Activated naive CD8-positive, alpha-beta T cell treated with anti-CD3 and anti-CD28 coated beads, Interleukin-2, amount 10 ng/mL, durations not matched to agents 7 days and 5 days (primary cell): ENCODE results near the gene SLC31A1. TPM values are rescaled to one million over a fixed set of nuclear protein-coding genes. Genes with fewer than 3 reads are reported as not detected.

Experiments
- ATAC-seq: fragments of 150-1000 bp; cut with Tn5 transposase; one replicate; pipeline ENCODE4 v1.10.0; 2021; ENCODE audit warnings: low read depth, moderate library complexity
- POLR2A ChIA-PET: fragments of 350-600 bp; sonication (Branson Sonifier 250); formaldehyde crosslinking; loops from one replicate; lab custom pipeline; 2021; ENCODE audit warnings: antibody characterized with exemption; lab: Charles Lee
- DNase-seq: peaks from one replicate; pipeline ENCODE4 v3.0.0; 2021
- H3K27ac Mint-ChIP-seq: one replicate; pipeline ENCODE4 v1.8.0; 2022; ENCODE audit warnings: mild to moderate bottlenecking, mixed read lengths
- H3K27me3 Mint-ChIP-seq: one replicate; pipeline ENCODE4 v1.8.0; 2022; ENCODE audit warnings: mild to moderate bottlenecking, moderate library complexity, mixed read lengths
- H3K36me3 Mint-ChIP-seq: one replicate; pipeline ENCODE4 v1.8.0; 2021; ENCODE audit warnings: mild to moderate bottlenecking, mixed read lengths
- H3K4me1 Mint-ChIP-seq: one replicate; pipeline ENCODE4 v1.8.0; 2021; ENCODE audit warnings: mixed read lengths
- H3K4me3 Mint-ChIP-seq: one replicate; pipeline ENCODE4 v1.8.0; 2022; ENCODE audit warnings: mild to moderate bottlenecking, moderate library complexity, mixed read lengths
- H3K9me3 Mint-ChIP-seq: one replicate; pipeline ENCODE4 v1.8.0; 2021; ENCODE audit warnings: mixed read lengths
- total RNA-seq, 2 experiments: library from RNA; stranded (reverse); gene quantifications; one replicate each; pipeline ENCODE4 v1.2.3, GENCODE V29; 2021

SLC31A1 gene
- total RNA-seq, 2 experiments from 2014 or later, result 8.8 to 9.3 TPM

- Mint-ChIP-seq H3K27ac (no peak overlapping the region), H3K9me3 (peaks cover 1% of the 10 kb centered on the region), H3K27me3 (no peaks in the 10 kb centered on the region), H3K36me3 (peaks cover 14% of the 10 kb centered on the region), H3K4me1 (peaks cover 5% of the 10 kb centered on the region), H3K4me3 (no peak overlapping the region)
- ATAC-seq (no peak), DNase-seq (no peak)
- POLR2A ChIA-PET, result no interaction called here
These were observed 34.1 kb downstream of the SLC31A1 start for GRCh38 chr9:113255438-113255837.

GRCh38 chr9:113257863-113258262 lies 36.5 kb downstream of the SLC31A1 start:
- Mint-ChIP-seq H3K36me3 (peaks cover 15% of the 10 kb centered on the region), H3K4me1 (peaks cover 5% of the 10 kb centered on the region), H3K4me3 (no peak overlapping the region), H3K27me3 (no peaks in the 10 kb centered on the region), H3K9me3 (no peaks in the 10 kb centered on the region), H3K27ac (no peak overlapping the region)
- POLR2A ChIA-PET, result no interaction called here
- no peak for ATAC-seq
- DNase-seq, result no peak

- POLR2A ChIA-PET, result no interaction called here
- Mint-ChIP-seq H3K4me3 (no peak overlapping the region), H3K27me3 (no peaks in the 10 kb centered on the region)
These were observed 36.9 kb downstream of the SLC31A1 start for GRCh38 chr9:113258282-113258681.

GRCh38 chr9:113261917-113262671 lies 40.8 kb downstream of the SLC31A1 start:
- H3K27ac Mint-ChIP-seq, result no peak overlapping the region
- peaks cover 23% of the 10 kb centered on the region for H3K36me3 Mint-ChIP-seq
- H3K27me3 Mint-ChIP-seq, result no peaks in the 10 kb centered on the region
- no peak for ATAC-seq
- DNase-seq, result no peak
- no peak overlapping the region for H3K4me3 Mint-ChIP-seq
- H3K9me3 Mint-ChIP-seq, result no peaks in the 10 kb centered on the region
- peaks cover 3% of the 10 kb centered on the region for H3K4me1 Mint-ChIP-seq
- POLR2A ChIA-PET, result no interaction called here

More at GRCh38 chr9:113258282-113258681, 36.9 kb downstream of the SLC31A1 start:
- ATAC-seq, result no peak
- Mint-ChIP-seq H3K9me3 (no peaks in the 10 kb centered on the region), H3K27ac (no peak overlapping the region), H3K4me1 (peaks cover 3% of the 10 kb centered on the region), H3K36me3 (peaks cover 15% of the 10 kb centered on the region)
- DNase-seq, result no peak

- DNase-seq (no peak), ATAC-seq (no peak)
- H3K9me3 Mint-ChIP-seq, result no peaks in the 10 kb centered on the region
- H3K27me3 Mint-ChIP-seq, result no peaks in the 10 kb centered on the region
- no peak overlapping the region for H3K27ac Mint-ChIP-seq
- POLR2A ChIA-PET, result no interaction called here
- H3K4me1 Mint-ChIP-seq, result peaks cover 5% of the 10 kb centered on the region
- H3K4me3 Mint-ChIP-seq, result no peak overlapping the region
- peaks cover 19% of the 10 kb centered on the region for H3K36me3 Mint-ChIP-seq
These were observed 44.8 kb downstream of the SLC31A1 start for GRCh38 chr9:113266174-113266573.

- DNase-seq (no peak), ATAC-seq (no peak)
- peaks cover 18% of the 10 kb centered on the region for H3K36me3 Mint-ChIP-seq
- H3K27ac Mint-ChIP-seq, result no peak overlapping the region
- POLR2A ChIA-PET, result no interaction called here
- H3K4me3 Mint-ChIP-seq, result no peak overlapping the region
- no peaks in the 10 kb centered on the region for H3K9me3 Mint-ChIP-seq
- no peaks in the 10 kb centered on the region for H3K27me3 Mint-ChIP-seq
- peaks cover 5% of the 10 kb centered on the region for H3K4me1 Mint-ChIP-seq
These were observed 46.7 kb downstream of the SLC31A1 start for GRCh38 chr9:113267911-113268566.

GRCh38 chr9:113269355-113269754 lies 48.0 kb downstream of the SLC31A1 start:
- Mint-ChIP-seq H3K27ac (no peak overlapping the region), H3K27me3 (no peaks in the 10 kb centered on the region), H3K36me3 (peaks cover 18% of the 10 kb centered on the region), H3K4me3 (no peak overlapping the region), H3K9me3 (no peaks in the 10 kb centered on the region), H3K4me1 (peaks cover 10% of the 10 kb centered on the region)
- POLR2A ChIA-PET, result interaction anchor here (0.8 kb wide), 1 partner anchor 48 kb away, joined by 3 read pairs; the partner anchor contains the start of gene SLC31A1
- DNase-seq (no peak), ATAC-seq (no peak)

GRCh38 chr9:113269871-113270270 lies 48.5 kb downstream of the SLC31A1 start:
- DNase-seq (no peak), ATAC-seq (no peak)
- POLR2A ChIA-PET, result interaction anchor here (0.8 kb wide), 1 partner anchor 48 kb away, joined by 3 read pairs; the partner anchor contains the start of gene SLC31A1
- Mint-ChIP-seq H3K4me1 (peaks cover 12% of the 10 kb centered on the region), H3K27ac (no peak overlapping the region), H3K9me3 (no peaks in the 10 kb centered on the region), H3K36me3 (peaks cover 16% of the 10 kb centered on the region), H3K27me3 (no peaks in the 10 kb centered on the region), H3K4me3 (no peak overlapping the region)

- DNase-seq (no peak), ATAC-seq (peak; percentile 6)
- no peak overlapping the region for H3K4me3 Mint-ChIP-seq
- peaks cover 18% of the 10 kb centered on the region for H3K4me1 Mint-ChIP-seq
- H3K27ac Mint-ChIP-seq, result no peak overlapping the region
- H3K36me3 Mint-ChIP-seq, result peaks cover 16% of the 10 kb centered on the region
- POLR2A ChIA-PET, result interaction anchor here (0.9 to 2.9 kb wide), 12 partner anchors 10 to 305 kb away, joined by 3 to 25 read pairs (median 6); partner anchors contain the start of genes BSPRY, C9orf43, FKBP15 and HDHD3
- H3K27me3 Mint-ChIP-seq, result no peaks in the 10 kb centered on the region
- no peaks in the 10 kb centered on the region for H3K9me3 Mint-ChIP-seq
These were observed 53.3 kb downstream of the SLC31A1 start for GRCh38 chr9:113274474-113275156.

- H3K27me3 Mint-ChIP-seq, result no peaks in the 10 kb centered on the region
- no peaks in the 10 kb centered on the region for H3K9me3 Mint-ChIP-seq
- H3K4me1 Mint-ChIP-seq, result peaks cover 22% of the 10 kb centered on the region
- H3K27ac Mint-ChIP-seq, result no peak within 1 kb of the TSS
- ATAC-seq (peak; percentile 94), DNase-seq (peak; percentile 94)
- H3K4me3 Mint-ChIP-seq, result no peak within 1 kb of the TSS
- POLR2A ChIA-PET, result interaction anchor here (0.5 to 2.9 kb wide), 14 partner anchors 9 to 304 kb away, joined by 3 to 25 read pairs (median 6); partner anchors contain the start of genes BSPRY, C9orf43, FKBP15 and HDHD3
- H3K36me3 Mint-ChIP-seq, result peaks cover 21% of the 10 kb centered on the region
These were observed 54.1 kb downstream of the SLC31A1 start, which contains the start of the genes CDC26 and PRPF4 for GRCh38 chr9:113275157-113276131. Gene CDC26 (minus strand): TSS chr9:113275572. CDS start chr9:113272507, 3,065 bp downstream. Gene PRPF4 (plus strand): TSS chr9:113275658. CDS start chr9:113275744, 86 bp downstream.

GRCh38 chr9:113278840-113279239 lies 57.5 kb downstream of the SLC31A1 start:
- no peak for DNase-seq
- ATAC-seq, result no peak
- H3K36me3 Mint-ChIP-seq, result peaks cover 25% of the 10 kb centered on the region
- POLR2A ChIA-PET, result no interaction called here
- H3K4me1 Mint-ChIP-seq, result peaks cover 24% of the 10 kb centered on the region
- H3K27me3 Mint-ChIP-seq, result no peaks in the 10 kb centered on the region
- no peak overlapping the region for H3K27ac Mint-ChIP-seq
- no peaks in the 10 kb centered on the region for H3K9me3 Mint-ChIP-seq
- H3K4me3 Mint-ChIP-seq, result no peak overlapping the region

GRCh38 chr9:113281356-113281755 lies 60.0 kb downstream of the SLC31A1 start:
- no peaks in the 10 kb centered on the region for H3K9me3 Mint-ChIP-seq
- peaks cover 34% of the 10 kb centered on the region for H3K36me3 Mint-ChIP-seq
- H3K4me1 Mint-ChIP-seq, result peaks cover 17% of the 10 kb centered on the region
- no peak overlapping the region for H3K4me3 Mint-ChIP-seq
- no peak overlapping the region for H3K27ac Mint-ChIP-seq
- ATAC-seq (no peak), DNase-seq (no peak)
- no peaks in the 10 kb centered on the region for H3K27me3 Mint-ChIP-seq
- POLR2A ChIA-PET, result no interaction called here
